Activated CD4-positive, alpha-beta T cell treated with anti-CD3 and anti-CD28 coated beads, Interleukin-2, amount 10 ng/mL, durations not matched to agents 7 days and 5 days (primary cell): ENCODE measurements around the gene LMX1B. TPM values are rescaled to one million over a fixed set of nuclear protein-coding genes. Genes with fewer than 3 reads are reported as not detected.
"Not testable (repeated sequence)": the region's sequence is repeated elsewhere in the genome, so short reads cannot be mapped to it uniquely, and the experiment has no call there.

ENCODE experiments used
- CTCF ChIA-PET: fragments of 350-600 bp; sonication (Branson Sonifier 250); formaldehyde crosslinking; loops from one replicate; lab custom pipeline; 2021; ENCODE audit warnings: antibody characterized with exemption; lab: Charles Lee
- POLR2A ChIA-PET: fragments of 350-600 bp; sonication (Branson Sonifier 250); formaldehyde crosslinking; loops from one replicate; lab custom pipeline; 2021; ENCODE audit warnings: antibody characterized with exemption; lab: Charles Lee
- DNase-seq: peaks from one replicate; pipeline ENCODE4 v3.0.0-alpha.2; 2020
- H3K27ac Mint-ChIP-seq: one replicate; pipeline ENCODE4 v1.8.0; 2021; ENCODE audit warnings: mild to moderate bottlenecking, moderate library complexity, mixed read lengths
- H3K27me3 Mint-ChIP-seq: one replicate; pipeline ENCODE4 v1.8.0; 2021; ENCODE audit warnings: mixed read lengths
- H3K36me3 Mint-ChIP-seq: one replicate; pipeline ENCODE4 v1.8.0; 2021; ENCODE audit warnings: low read depth, mixed read lengths
- H3K4me1 Mint-ChIP-seq: one replicate; pipeline ENCODE4 v1.8.0; 2021; ENCODE audit warnings: mixed read lengths
- H3K4me3 Mint-ChIP-seq: one replicate; pipeline ENCODE4 v1.8.0; 2021; ENCODE audit warnings: mild to moderate bottlenecking, moderate library complexity, mixed read lengths
- H3K9me3 Mint-ChIP-seq: one replicate; pipeline ENCODE4 v1.8.0; 2021; ENCODE audit warnings: mixed read lengths
- total RNA-seq, 2 experiments: library from RNA; stranded (reverse); gene quantifications; one replicate each; pipeline ENCODE4 v1.2.3, GENCODE V29; 2021

The LMX1B gene
- total RNA-seq, 2 experiments from 2014 or later: not detected

DNA sequence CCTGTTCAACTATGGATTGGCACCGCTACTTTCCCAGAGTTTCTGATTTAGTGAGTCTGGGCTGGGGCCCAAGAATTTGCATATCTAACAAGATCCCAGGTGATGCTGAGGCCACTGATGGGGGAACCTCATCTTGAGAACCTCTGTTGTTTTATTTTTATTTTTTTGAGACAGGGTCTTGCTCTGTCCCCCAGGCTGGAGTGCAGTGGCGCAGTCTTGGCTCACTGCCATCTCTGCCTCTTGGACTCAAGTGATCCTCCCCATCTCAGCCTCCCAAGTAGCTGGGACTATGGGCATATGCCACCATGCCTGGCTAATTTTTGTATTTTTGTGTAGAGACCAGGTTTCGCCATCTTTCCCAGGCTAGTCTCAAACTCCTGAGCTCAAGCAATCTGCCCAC lies 35.7 kb downstream of the LMX1B start:
- peaks cover 2% of the 10 kb centered on the region for H3K4me1 Mint-ChIP-seq
- H3K27ac Mint-ChIP-seq: no peak overlapping the region
- H3K27me3 Mint-ChIP-seq: peaks cover 62% of the 10 kb centered on the region
- no peaks in the 10 kb centered on the region for H3K36me3 Mint-ChIP-seq
- CTCF ChIA-PET: interaction anchor here (1.1 kb wide), 1 partner anchor 132 kb away, joined by 4 read pairs; no protein-coding TSS in a partner anchor
- H3K4me3 Mint-ChIP-seq: no peak overlapping the region
- H3K9me3 Mint-ChIP-seq: no peaks in the 10 kb centered on the region
- POLR2A ChIA-PET: no interaction called here
- DNase-seq: no peak

DNA sequence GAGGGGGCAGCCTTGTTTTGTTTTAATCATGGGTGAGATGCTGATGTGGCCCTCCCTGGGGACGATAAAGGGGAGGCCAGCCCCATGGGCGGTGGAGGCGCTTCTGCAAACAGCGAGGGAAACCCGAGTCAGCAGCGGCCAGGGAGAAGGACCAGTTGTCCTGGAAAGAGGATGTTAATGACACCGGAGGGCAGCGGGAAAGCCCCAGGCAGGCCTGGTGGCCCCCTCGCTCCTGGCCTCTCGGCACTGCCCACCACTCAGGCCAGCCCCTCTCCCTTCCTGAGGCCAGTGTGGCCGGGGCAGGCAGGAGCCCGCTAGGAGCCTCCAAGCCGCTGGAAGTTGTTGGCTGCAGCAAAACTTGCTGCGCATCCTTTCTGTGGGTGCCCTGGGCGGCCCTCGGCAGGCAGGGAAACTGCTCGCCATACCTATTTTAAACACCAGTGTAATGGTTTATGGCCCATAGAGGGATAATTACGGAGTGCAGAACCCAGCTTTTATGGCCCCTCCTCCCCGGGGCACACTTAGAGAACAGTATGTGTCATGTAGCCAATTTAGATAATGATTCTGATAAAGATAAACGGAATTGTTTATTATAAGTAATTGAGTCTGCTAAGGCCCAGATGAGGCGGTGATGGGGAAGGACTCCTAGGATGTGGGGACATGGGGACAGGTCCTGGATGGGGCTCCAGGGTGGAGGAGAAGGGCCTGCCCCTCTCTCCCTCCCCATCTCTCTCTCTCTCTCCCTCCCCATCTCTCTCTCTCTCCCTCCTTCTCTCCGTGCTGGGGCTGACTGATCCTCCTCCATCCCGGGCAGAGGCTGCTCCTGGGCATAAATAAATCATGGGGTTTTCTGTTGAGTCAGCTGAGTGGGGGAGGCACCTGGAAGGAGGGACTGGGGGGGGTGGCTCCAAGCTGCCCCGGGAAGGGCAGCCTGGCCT lies 36.9 kb downstream of the LMX1B start:
- Mint-ChIP-seq H3K4me3 (no peak overlapping the region), H3K27ac (no peak overlapping the region), H3K4me1 (peaks cover 2% of the 10 kb centered on the region), H3K36me3 (no peaks in the 10 kb centered on the region), H3K27me3 (peaks cover 58% of the 10 kb centered on the region), H3K9me3 (no peaks in the 10 kb centered on the region)
- CTCF ChIA-PET: interaction anchor here (1.1 kb wide), 1 partner anchor 131 kb away, joined by 4 read pairs; no protein-coding TSS in a partner anchor
- DNase-seq: no peak
- POLR2A ChIA-PET: no interaction called here

DNA sequence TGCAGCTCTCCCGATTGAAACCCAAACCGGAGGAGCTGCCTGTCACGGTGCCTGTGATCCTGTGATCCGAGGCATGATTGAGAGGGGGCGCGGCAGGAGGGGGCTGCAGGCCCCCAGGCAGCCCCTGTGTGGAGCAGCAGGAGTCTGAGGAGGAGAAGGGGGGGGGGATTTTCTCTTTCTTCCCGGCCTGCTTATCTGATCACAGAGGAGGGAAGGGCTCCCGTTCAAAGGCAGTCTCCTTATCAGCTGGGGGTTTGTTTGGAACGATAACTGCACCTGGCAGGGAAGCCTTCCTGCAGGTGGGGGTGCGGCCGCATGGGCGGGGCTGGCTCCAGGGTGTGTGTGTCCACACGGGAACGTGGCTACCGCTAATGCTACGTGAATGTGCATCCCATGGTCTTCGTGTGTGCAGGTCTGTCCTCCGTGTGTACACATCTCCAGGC lies 38.4 kb downstream of the LMX1B start:
- Mint-ChIP-seq H3K4me1 (peaks cover 2% of the 10 kb centered on the region), H3K36me3 (no peaks in the 10 kb centered on the region), H3K27me3 (peaks cover 55% of the 10 kb centered on the region), H3K27ac (no peak overlapping the region), H3K4me3 (no peak overlapping the region), H3K9me3 (no peaks in the 10 kb centered on the region)
- no peak for DNase-seq
- POLR2A ChIA-PET: interaction anchor here (0.6 kb wide), 1 partner anchor 38 kb away, joined by 5 read pairs; no protein-coding TSS in a partner anchor
- CTCF ChIA-PET: no interaction called here

DNA sequence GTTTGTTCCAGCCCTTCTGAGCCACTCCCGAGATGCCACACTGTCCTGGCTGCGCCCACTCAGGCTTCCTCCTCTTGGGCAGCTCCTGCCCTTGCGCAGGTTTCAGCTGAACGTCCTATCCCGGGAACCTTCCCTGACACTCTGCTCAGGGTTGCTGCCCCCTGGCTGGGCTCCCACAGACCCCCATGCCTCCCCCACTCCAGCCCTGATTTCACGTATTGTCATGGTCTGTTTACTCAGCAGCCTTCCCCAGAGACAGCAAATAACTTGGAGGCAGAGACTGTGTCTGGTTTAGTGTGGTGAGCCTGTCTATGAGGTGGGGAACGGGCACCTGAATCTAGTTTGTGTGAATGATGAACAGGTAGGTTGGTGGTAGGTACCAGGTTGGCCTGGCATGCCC lies 40.4 kb downstream of the LMX1B start:
- POLR2A ChIA-PET: no interaction called here

DNA sequence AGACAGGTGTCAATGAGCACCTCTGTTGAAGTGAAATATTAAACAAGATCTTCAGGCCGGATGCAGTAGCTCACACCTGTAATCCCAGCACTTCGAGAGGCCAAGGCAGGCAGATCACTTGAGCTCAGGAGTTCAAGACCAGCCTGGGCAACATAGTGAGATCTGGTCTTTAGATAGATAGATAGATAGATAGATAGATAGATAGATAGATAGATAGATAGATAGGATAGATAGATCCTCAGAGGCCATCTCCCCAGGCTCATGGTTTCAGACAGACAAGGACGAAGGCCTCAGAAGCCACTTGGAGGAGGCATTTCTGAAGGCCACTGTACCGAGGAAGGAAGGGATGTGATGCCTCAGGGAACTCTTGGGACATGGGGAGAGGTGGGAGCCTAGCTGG lies 42.5 kb downstream of the LMX1B start:
- H3K36me3 Mint-ChIP-seq, H3K4me3 Mint-ChIP-seq, H3K9me3 Mint-ChIP-seq, H3K27ac Mint-ChIP-seq, POLR2A ChIA-PET, H3K4me1 Mint-ChIP-seq, DNase-seq: not testable (repeated sequence)
- CTCF ChIA-PET: interaction anchor here (0.9 to 1.1 kb wide), 4 partner anchors 10 to 93 kb away, joined by 3 read pairs; no protein-coding TSS in a partner anchor
- peaks cover 20% of the 10 kb centered on the region for H3K27me3 Mint-ChIP-seq

More for the DNA sequence above, 40.4 kb downstream of the LMX1B start:
- peaks cover 39% of the 10 kb centered on the region for H3K27me3 Mint-ChIP-seq
- CTCF ChIA-PET: no interaction called here
- no peaks in the 10 kb centered on the region for H3K36me3 Mint-ChIP-seq
- no peak overlapping the region for H3K27ac Mint-ChIP-seq
- H3K4me3 Mint-ChIP-seq: no peak overlapping the region
- H3K9me3 Mint-ChIP-seq: no peaks in the 10 kb centered on the region
- H3K4me1 Mint-ChIP-seq: peaks cover 2% of the 10 kb centered on the region
- DNase-seq: no peak

DNA sequence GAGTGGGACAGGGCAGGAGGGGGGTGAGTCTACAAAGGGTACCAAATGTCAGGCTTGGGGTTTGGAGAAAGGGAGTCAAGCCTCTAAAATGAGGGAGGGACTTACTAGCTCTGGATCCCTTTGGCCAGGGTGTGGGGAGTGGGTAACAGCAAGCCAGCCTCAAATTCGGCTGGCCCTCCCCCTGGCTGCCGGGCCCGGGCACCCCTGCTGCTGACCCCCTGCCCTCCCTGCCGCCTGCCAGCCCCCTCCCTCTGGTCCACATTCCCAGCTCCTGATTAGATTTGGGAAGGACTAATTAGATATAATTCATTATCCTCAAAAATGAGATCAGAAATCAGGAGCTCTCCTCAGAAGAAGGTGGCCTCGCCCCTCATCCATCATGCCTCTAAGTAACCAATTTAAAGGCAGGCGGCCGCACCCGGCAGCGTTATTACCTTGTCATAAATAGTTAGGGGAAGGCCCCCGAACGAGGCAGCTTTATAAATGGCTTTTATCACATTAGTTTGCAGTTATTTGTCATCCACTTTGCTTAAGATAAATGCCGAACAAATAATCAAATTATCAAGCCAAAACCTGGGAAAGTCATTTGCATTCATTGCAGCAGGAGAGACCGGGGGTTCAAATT lies 44.6 kb downstream of the LMX1B start:
- no peak for DNase-seq
- no peaks in the 10 kb centered on the region for H3K4me1 Mint-ChIP-seq
- ChIA-PET CTCF (no interaction called here), POLR2A (no interaction called here)
- H3K27me3 Mint-ChIP-seq: peaks cover 14% of the 10 kb centered on the region
- no peaks in the 10 kb centered on the region for H3K36me3 Mint-ChIP-seq
- H3K4me3 Mint-ChIP-seq: no peak overlapping the region
- no peaks in the 10 kb centered on the region for H3K9me3 Mint-ChIP-seq
- no peak overlapping the region for H3K27ac Mint-ChIP-seq

DNA sequence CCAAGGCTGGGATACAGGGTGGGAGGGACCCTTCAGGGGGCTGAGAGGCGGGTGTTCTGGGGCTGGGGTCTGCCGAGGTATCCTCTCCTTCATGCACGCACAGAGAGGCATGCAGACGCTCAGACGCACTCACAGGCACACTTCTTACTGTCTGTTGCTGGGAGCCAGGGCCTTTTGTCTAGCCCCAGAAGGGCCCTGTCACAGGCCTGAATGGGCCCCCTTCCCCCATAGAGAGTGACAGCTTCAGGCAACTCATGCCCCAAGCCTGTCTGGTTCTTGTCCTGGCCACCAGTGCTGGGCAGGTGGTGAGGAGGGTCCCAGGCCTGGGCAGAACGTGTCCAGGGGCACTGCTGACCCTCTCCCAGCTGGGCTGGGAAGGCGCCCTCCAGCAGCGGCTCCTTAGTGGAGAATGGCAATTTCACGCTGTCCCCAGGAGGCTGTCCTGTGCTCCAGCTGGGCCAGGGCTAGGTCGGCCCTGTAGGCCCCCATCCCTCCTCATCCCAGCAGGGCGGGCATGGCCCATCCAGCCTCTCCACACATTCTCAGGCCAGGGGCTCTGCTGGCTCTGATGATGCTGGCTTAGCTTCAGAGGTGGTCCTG lies 45.3 kb downstream of the LMX1B start:
- ChIA-PET POLR2A (no interaction called here), CTCF (no interaction called here)
- Mint-ChIP-seq H3K4me1 (no peaks in the 10 kb centered on the region), H3K27ac (no peak overlapping the region), H3K4me3 (no peak overlapping the region), H3K27me3 (peaks cover 7% of the 10 kb centered on the region), H3K9me3 (no peaks in the 10 kb centered on the region), H3K36me3 (no peaks in the 10 kb centered on the region)
- no peak for DNase-seq

DNA sequence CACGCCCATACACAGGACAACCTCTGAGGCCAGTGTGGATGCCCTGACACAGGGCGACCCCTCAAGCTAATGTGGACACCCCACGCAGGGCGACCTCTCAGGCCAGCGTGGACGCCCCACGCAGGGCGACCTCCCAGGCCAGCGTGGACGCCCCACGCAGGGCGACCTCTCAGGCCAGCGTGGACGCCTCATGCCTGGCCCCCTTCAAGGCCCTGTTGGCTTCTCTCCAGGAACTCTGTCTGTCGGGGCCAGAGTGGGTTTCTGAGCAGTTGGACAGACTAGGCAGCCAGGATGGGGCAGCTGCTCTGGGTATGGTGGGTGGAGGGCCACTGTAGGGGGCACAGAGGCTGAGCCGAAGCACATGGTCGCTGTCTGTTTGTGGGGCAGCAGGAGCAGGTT lies 47.4 kb downstream of the LMX1B start:
- no peaks in the 10 kb centered on the region for H3K36me3 Mint-ChIP-seq
- no peaks in the 10 kb centered on the region for H3K4me1 Mint-ChIP-seq
- DNase-seq: no peak
- CTCF ChIA-PET: no interaction called here
- H3K27ac Mint-ChIP-seq: no peak overlapping the region
- POLR2A ChIA-PET: no interaction called here
- peaks cover 12% of the 10 kb centered on the region for H3K27me3 Mint-ChIP-seq
- H3K9me3 Mint-ChIP-seq: no peaks in the 10 kb centered on the region
- no peak overlapping the region for H3K4me3 Mint-ChIP-seq

DNA sequence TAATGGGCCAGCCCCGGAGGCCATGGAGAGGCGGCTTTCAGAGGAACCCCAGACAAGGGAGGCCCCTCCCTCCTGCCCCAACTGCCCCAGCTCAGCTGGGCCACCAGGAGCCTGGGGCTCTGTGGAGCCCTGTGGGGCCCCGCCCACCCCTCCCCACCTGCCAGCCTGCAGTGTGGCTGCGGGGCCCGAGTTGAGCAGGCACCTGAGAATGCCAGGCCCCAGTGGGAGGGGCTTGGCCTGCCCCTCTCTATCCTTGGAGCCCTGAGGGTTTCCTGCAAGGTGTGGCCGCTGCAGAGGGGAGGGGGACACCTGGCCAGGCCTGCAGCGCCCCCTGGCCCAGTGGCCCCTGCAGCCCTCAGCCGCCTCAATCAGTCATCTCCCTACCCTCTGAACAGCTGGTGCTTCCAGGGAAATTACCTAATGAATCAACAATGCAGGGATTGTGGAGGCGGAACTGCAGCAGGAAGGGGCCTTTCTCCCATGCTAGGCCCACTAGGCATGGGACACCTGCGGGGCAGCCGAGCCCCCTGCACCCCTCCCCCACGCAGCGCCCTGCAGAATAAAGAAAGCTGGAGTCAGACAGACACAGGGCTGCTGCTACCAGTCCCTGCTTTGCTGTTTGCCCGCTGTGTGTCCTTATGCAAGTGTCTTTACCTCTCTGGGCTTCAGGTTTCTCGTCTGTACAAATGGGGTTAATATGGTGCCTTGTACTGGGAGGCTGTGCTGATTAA lies 48.0 kb downstream of the LMX1B start:
- CTCF ChIA-PET: no interaction called here
- Mint-ChIP-seq H3K27ac (no peak overlapping the region), H3K4me3 (no peak overlapping the region), H3K9me3 (no peaks in the 10 kb centered on the region), H3K36me3 (no peaks in the 10 kb centered on the region), H3K4me1 (no peaks in the 10 kb centered on the region), H3K27me3 (peaks cover 16% of the 10 kb centered on the region)
- DNase-seq: no peak
- POLR2A ChIA-PET: no interaction called here

DNA sequence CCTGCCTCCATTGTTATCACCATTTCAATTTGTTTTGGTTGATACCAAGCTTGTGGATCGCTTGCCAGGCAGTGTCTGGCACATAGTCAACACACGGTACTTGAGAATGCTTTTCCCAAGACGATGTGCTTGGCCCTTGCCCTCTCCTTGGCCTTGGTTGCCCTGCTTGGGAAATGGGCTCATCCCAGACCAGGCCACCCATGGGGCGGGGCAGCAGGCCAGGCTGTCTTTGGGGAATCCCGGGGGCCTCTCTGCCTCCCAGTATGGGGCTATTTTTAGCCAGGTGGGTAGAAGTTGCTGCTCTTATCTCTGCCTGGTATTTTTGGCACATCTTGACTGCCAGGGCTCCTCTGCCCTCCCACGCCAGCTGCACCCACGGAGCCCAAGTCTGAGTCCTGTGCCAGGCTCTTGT lies 49.9 kb downstream of the LMX1B start:
- H3K27me3 Mint-ChIP-seq: peaks cover 17% of the 10 kb centered on the region
- no peaks in the 10 kb centered on the region for H3K36me3 Mint-ChIP-seq
- H3K4me1 Mint-ChIP-seq: no peaks in the 10 kb centered on the region
- POLR2A ChIA-PET: no interaction called here
- no peaks in the 10 kb centered on the region for H3K9me3 Mint-ChIP-seq
- H3K4me3 Mint-ChIP-seq: no peak overlapping the region
- CTCF ChIA-PET: no interaction called here
- no peak overlapping the region for H3K27ac Mint-ChIP-seq
- DNase-seq: no peak

DNA sequence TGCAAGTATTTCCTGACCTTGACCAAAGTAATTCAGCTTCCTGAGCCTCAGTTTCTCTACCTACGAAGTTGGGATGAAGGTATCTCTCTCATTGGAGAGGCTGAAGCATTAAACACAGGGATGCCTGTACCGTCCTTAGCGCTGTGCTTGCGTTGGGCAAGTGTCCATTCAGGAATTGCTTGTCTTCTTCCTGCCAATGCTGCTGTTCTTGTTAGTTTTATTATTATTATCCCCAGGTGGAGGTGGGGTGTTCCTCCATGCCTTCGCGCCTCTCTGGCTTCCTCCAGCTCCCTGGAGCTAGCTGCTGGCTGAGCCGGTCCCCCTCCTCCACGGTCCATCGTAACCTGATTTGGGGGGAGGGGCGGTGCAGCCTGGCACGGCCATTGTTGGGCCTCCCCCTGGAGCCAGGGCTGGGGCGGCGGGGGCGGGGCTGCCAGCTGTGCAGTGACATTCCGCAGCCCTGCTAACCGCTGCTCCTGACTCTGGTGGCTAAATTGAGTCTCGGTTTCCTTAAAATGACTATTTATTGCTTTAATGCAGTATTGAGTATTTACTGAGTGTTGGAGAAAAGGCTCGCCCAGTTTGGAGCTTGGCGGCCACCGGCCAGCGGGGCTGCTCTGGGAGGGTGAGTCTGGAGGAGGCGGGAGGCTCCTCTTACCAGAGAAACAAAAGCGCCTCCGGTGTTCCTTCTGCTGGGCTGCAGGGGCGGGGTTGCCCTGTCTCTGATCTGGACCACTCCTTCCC lies 51.3 kb downstream of the LMX1B start:
- Mint-ChIP-seq H3K4me1 (no peaks in the 10 kb centered on the region), H3K27me3 (peaks cover 17% of the 10 kb centered on the region), H3K36me3 (no peaks in the 10 kb centered on the region), H3K27ac (no peak overlapping the region), H3K4me3 (no peak overlapping the region), H3K9me3 (no peaks in the 10 kb centered on the region)
- DNase-seq: no peak
- POLR2A ChIA-PET: interaction anchor here (0.5 kb wide), 1 partner anchor 10 kb away, joined by 8 read pairs; no protein-coding TSS in a partner anchor
- CTCF ChIA-PET: interaction anchor here (1.1 kb wide), 1 partner anchor 13 kb away, joined by 7 read pairs; no protein-coding TSS in a partner anchor

DNA sequence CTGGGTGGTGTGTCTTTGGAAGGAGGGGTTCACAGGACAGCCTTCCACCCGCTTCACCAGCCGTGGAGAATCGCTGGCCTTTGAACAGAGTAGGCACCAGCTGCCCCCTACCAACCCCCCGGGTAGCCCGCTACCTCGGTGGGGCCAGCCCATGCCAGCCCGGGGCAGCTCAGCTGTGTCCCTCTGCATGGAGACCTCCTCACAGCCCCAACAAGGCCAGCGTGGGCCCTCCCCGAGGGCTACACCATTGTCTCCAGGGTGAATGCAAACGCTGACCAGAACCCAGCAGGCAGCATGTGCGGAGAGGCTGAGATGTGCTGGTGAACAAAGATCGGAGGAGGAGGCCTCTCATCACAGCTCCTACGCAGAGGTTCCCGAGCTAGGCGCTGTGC lies 51.9 kb downstream of the LMX1B start:
- no peak for DNase-seq
- CTCF ChIA-PET: interaction anchor here (1.1 kb wide), 2 partner anchors 9 to 12 kb away, joined by 3 to 7 read pairs; no protein-coding TSS in a partner anchor
- peaks cover 17% of the 10 kb centered on the region for H3K27me3 Mint-ChIP-seq
- no peaks in the 10 kb centered on the region for H3K9me3 Mint-ChIP-seq
- no peaks in the 10 kb centered on the region for H3K4me1 Mint-ChIP-seq
- POLR2A ChIA-PET: no interaction called here
- H3K36me3 Mint-ChIP-seq: no peaks in the 10 kb centered on the region
- H3K27ac Mint-ChIP-seq: no peak overlapping the region
- H3K4me3 Mint-ChIP-seq: no peak overlapping the region
